Measurements from ENCODE around the gene ATP10A. TPM values are rescaled to one million over a fixed set of nuclear protein-coding genes. Genes with fewer than 3 reads are reported as not detected.

The ATP10A gene
- total RNA-seq, 1 experiment from 2014 or later = not detected

DNA sequence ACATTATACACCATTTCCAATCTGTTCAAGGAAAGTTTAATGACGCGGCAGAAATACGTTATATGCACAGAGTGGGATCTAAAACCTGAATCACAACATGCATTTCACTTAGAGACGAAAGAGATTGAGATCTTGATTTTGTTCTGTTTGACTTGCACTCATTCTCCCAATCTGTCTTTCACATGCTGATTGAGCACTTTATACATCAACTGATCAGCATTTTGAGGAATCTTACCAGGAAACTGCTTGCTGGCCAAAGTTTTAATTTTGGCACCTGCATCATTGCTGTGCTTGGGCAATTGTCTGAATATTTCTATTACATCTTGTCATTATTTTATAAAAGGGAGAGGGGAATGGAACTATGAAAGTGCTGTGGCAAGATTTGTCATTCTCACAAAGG is 47.7 kb upstream of the ATP10A start:
- H3K27me3 Mint-ChIP-seq (ENCODE audit: insufficient read depth, unreplicated experiment) = no peaks in the 10 kb centered on the region
- H3K9me3 ChIP-seq = no peaks in the 10 kb centered on the region
- no peak for DNase-seq
- H3K36me3 Mint-ChIP-seq (ENCODE audit: insufficient read depth, unreplicated experiment) = no peaks in the 10 kb centered on the region
- H3K27me3 ChIP-seq (replicated peaks; ENCODE audit: control insufficient read depth, insufficient read depth, low read length) = no peaks in the 10 kb centered on the region
- no TSS peak for BruUV-seq (replicated peaks)
- H3K9me3 Mint-ChIP-seq (ENCODE audit: unreplicated experiment) = peaks cover 12% of the 10 kb centered on the region
- H3K4me1 Mint-ChIP-seq (ENCODE audit: low read depth, unreplicated experiment) = no peaks in the 10 kb centered on the region
- no peaks in the 10 kb centered on the region for H3K36me3 ChIP-seq (ENCODE audit: control insufficient read depth, insufficient read depth, low read length)
- H3K27ac Mint-ChIP-seq (ENCODE audit: unreplicated experiment) = no peak overlapping the region
- TF ChIP-seq, protein P1, sequence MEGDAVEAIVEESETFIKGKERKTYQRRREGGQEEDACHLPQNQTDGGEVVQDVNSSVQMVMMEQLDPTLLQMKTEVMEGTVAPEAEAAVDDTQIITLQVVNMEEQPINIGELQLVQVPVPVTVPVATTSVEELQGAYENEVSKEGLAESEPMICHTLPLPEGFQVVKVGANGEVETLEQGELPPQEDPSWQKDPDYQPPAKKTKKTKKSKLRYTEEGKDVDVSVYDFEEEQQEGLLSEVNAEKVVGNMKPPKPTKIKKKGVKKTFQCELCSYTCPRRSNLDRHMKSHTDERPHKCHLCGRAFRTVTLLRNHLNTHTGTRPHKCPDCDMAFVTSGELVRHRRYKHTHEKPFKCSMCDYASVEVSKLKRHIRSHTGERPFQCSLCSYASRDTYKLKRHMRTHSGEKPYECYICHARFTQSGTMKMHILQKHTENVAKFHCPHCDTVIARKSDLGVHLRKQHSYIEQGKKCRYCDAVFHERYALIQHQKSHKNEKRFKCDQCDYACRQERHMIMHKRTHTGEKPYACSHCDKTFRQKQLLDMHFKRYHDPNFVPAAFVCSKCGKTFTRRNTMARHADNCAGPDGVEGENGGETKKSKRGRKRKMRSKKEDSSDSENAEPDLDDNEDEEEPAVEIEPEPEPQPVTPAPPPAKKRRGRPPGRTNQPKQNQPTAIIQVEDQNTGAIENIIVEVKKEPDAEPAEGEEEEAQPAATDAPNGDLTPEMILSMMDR (IDR thresholded peaks at IDR 0.05; ENCODE audit: insufficient read depth in 1 of 2, low read depth in 1 of 2, low read length in 1 of 2, severe bottlenecking in 1 of 2, unreplicated experiment in 1 of 2) = no peak
- H3K4me3 Mint-ChIP-seq (ENCODE audit: unreplicated experiment) = no peak overlapping the region
- ChIA-PET CTCF (no interaction called here), POLR2A (no interaction called here)
- H3K4me1 ChIP-seq = no peaks in the 10 kb centered on the region
- H3K4me3 ChIP-seq (ENCODE audit: low read depth, low read length) = no peak overlapping the region
- intact Hi-C loops (cut with micrococcal nuclease; ENCODE audit: unreplicated experiment) = no loop called here

- TF ChIP-seq, protein P1 (IDR thresholded peaks at IDR 0.05; ENCODE audit: insufficient read depth in 1 of 2, low read depth in 1 of 2, low read length in 1 of 2, severe bottlenecking in 1 of 2, unreplicated experiment in 1 of 2) = no peak
- Histone ChIP-seq H3K36me3 (ENCODE audit: control insufficient read depth, insufficient read depth, low read length) (no peaks in the 10 kb centered on the region), H3K9me3 (no peaks in the 10 kb centered on the region), H3K4me1 (no peaks in the 10 kb centered on the region), H3K27me3 (replicated peaks; ENCODE audit: control insufficient read depth, insufficient read depth, low read length) (no peaks in the 10 kb centered on the region), H3K4me3 (ENCODE audit: low read depth, low read length) (no peak overlapping the region)
- no peak for DNase-seq
- ChIA-PET CTCF (no interaction called here), POLR2A (no interaction called here)
- peaks cover 12% of the 10 kb centered on the region for H3K9me3 Mint-ChIP-seq (ENCODE audit: unreplicated experiment)
- BruUV-seq (replicated peaks) = no TSS peak
- H3K27ac Mint-ChIP-seq (ENCODE audit: unreplicated experiment) = no peak overlapping the region
- no peaks in the 10 kb centered on the region for H3K36me3 Mint-ChIP-seq (ENCODE audit: insufficient read depth, unreplicated experiment)
- no peaks in the 10 kb centered on the region for H3K4me1 Mint-ChIP-seq (ENCODE audit: low read depth, unreplicated experiment)
- H3K27me3 Mint-ChIP-seq (ENCODE audit: insufficient read depth, unreplicated experiment) = no peaks in the 10 kb centered on the region
- H3K4me3 Mint-ChIP-seq (ENCODE audit: unreplicated experiment) = no peak overlapping the region
- intact Hi-C loops (cut with micrococcal nuclease; ENCODE audit: unreplicated experiment) = no loop called here
Observed at GRCh38 chr15:25909806-25910205, 46.7 kb upstream of the ATP10A start.

DNA sequence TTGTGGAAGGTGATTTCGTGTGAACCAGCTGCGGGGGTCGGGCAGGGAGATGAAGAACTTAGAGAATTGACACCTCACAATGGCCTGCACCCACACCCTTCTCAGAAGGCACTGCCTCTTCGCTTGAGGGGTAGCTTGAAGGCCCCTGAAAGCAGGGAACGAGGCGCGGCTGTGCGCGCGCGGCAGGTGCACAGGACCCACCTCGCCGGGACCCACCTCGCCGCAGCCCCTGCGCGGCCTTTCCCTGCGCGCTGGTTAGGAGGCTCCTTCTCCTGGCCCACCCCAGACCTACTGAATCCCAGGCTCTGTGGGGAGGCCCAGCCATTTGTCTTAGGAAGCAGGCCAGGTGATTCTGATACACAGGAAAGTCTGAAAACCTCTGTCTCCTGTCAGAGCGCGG is 46.2 kb upstream of the ATP10A start:
- no peak overlapping the region for H3K4me3 ChIP-seq (ENCODE audit: low read depth, low read length)
- Mint-ChIP-seq H3K36me3 (ENCODE audit: insufficient read depth, unreplicated experiment) (no peaks in the 10 kb centered on the region), H3K27ac (ENCODE audit: unreplicated experiment) (no peak overlapping the region), H3K4me3 (ENCODE audit: unreplicated experiment) (no peak overlapping the region), H3K27me3 (ENCODE audit: insufficient read depth, unreplicated experiment) (no peaks in the 10 kb centered on the region), H3K4me1 (ENCODE audit: low read depth, unreplicated experiment) (no peaks in the 10 kb centered on the region), H3K9me3 (ENCODE audit: unreplicated experiment) (peaks cover 9% of the 10 kb centered on the region)
- no peaks in the 10 kb centered on the region for H3K4me1 ChIP-seq
- intact Hi-C loops (cut with micrococcal nuclease; ENCODE audit: unreplicated experiment) = no loop called here
- POLR2A ChIA-PET = no interaction called here
- CTCF ChIA-PET = no interaction called here
- DNase-seq = no peak
- TF ChIP-seq, protein P1 (IDR thresholded peaks at IDR 0.05; ENCODE audit: insufficient read depth in 1 of 2, low read depth in 1 of 2, low read length in 1 of 2, severe bottlenecking in 1 of 2, unreplicated experiment in 1 of 2) = no peak
- no peaks in the 10 kb centered on the region for H3K27me3 ChIP-seq (replicated peaks; ENCODE audit: control insufficient read depth, insufficient read depth, low read length)
- no peaks in the 10 kb centered on the region for H3K36me3 ChIP-seq (ENCODE audit: control insufficient read depth, insufficient read depth, low read length)
- no peaks in the 10 kb centered on the region for H3K9me3 ChIP-seq
- BruUV-seq (replicated peaks) = no TSS peak

All from Caco-2 (cell line).